DMS 273 treated with DMSO at 0.1 percent for 48 hours (cell line): ENCODE data around the gene DACH1.
A peak's percentile ranks its signal among the peaks of the same experiment; 100 is the strongest.
"Not testable (repeated sequence)": the region's sequence is repeated elsewhere in the genome, so short reads cannot be mapped to it uniquely, and the experiment has no call there.

Experiments used
- DNase-seq: peaks from one replicate; lab custom pipeline; 2025; lab: John Stamatoyannopoulos, UW

Gene DACH1

GRCh38 chr13:71865874-71866334 is 1.1 kb downstream of the DACH1 start:
- DNase-seq, result no peak

GRCh38 chr13:71864986-71865873 is 1.8 kb downstream of the DACH1 start:
- no peak for DNase-seq

DNA sequence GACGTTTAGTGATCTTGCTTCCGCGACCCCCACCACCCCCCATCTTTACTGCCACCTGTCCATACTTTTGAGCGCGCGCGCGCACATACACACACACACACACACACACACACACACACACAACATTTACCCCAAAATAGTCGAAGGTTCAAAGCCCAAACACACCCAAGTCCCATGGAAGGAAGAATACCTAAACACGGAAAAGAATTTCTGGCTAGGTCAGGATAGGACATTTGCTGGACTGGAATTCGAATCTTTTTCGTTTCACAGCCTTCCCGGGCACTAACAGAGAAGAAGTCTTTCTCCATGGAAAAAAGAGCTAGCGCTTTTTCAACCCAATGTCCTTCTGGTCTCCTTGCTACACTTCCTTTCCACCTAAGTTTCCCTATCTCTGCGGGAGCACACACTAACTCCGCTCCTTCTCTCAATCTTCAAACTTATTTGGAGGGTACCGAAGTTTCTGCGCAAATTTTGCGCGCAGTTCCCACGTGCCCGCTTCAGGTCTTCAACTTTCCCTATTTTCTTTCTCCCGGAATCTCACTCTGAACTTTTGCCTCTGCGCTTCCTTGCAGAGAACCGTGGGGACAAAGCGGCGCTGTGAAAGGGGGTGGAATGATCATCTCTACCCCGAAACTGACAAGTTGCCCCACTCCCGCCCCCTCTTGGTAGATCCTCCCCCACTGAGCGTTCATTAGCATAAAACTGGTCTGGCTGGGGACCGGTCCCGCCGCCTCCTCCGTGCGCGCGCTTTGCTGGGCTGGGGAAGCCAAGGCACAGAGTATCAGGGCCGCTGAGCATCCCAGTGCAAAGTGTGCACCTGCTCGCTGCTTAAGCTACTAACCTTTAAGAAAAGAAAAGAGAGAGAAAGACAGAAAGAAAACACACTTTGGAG is 2.7 kb downstream of the DACH1 start:
- DNase-seq, result peak; percentile 39

DNA sequence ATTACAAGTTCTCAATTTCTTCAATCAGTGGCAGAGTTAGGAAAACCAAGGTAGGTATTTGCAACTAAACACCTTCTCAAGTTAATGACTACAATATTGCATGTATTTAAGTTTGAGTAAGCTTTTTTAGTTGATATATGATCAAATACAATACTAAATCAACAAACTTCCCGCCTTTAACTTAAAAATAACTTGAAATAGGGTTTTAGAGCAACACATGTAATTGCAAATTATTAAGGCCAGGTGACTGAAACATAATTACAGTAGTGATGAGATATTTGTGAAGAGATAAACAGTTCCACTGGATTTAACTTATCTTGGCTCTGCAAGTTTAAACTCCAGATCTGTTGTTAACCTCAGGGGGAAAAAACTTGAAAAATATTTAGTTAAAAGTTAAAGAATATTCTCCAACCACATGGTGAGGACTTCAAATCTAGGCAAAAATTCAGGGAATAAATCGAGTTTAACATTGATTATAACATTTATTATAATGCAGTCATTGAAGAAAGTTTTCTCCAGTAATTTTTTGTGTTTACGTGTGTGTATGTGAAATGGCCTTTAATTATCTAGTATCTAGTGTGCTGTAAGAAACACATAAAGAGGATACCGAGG is 3.6 kb downstream of the DACH1 start:
- no peak for DNase-seq

- no peak for DNase-seq
Measured at GRCh38 chr13:71862459-71862943, 4.5 kb downstream of the DACH1 start.

- no peak for DNase-seq
Measured at GRCh38 chr13:71861769-71862458, 5.1 kb downstream of the DACH1 start.

DNA sequence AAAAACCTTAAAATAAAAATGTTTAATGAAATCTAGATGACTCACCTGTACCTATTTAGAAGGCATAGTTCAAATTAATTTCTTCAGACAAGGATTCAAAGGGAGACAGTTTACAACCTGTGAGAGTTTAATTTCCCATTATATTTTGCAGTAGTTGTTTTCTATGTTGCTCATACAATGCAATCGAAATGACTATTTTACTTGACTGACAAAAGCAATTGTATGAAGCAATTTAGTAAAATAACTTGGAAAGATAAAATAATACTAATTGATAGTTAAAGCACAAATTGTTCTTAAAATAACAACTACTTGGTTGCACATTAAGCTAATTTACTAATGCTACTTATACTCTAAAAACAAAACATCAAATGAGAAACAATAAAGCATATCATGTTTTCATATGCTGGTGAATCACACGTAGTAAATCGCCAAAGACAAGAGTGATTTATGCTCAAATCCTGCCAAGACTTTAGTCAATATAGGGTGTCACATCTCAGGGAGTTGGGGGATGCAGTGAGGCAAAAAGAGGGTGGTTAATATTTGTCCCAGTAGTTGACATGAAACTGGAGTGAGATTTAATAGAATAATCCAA is 6.4 kb downstream of the DACH1 start:
- no peak for DNase-seq

- DNase-seq, result no peak
Measured at GRCh38 chr13:71858647-71859046, 8.4 kb downstream of the DACH1 start.

DNA sequence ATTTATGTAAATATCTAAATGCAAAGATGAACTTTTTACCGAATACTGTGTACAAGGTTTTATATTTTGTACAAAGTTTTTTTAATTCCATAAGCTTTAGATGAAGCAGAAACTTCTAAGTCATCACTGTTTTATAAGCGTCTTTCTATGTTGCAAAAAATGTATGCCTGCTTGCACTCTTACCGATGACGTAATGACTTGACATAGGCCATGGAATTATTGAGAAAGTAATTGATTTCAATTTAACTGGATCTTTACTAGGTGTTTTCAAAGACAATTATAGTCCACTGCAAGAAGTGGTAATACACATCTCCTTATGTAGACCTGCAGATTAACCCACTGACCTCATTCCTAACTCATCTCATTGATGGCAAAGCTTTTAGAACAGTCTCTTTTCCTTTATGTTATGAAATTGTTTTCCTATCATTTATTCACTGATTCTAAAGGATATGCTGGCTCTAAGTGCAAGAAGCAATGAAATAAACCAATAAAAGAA is 10.4 kb downstream of the DACH1 start:
- DNase-seq, result no peak

DNA sequence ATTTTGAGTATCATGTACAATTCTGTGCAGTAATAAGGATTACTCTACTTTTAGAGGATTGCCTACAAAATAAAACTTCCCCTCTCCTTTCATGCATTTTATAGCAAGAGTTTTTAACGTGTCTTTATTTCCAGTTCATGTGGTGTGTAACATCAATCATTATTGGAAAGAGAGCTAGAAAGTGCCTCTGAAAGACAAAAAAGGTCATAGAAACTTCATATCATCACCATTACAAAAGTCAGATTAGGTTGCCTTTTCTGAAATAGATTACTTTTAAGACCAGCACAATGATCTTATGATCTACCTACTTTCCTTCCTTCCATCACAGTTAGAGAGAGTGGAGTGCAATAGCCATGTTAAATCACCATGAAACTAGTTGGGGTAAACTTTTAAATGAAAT is 12.6 kb downstream of the DACH1 start:
- DNase-seq, result no peak

DNA sequence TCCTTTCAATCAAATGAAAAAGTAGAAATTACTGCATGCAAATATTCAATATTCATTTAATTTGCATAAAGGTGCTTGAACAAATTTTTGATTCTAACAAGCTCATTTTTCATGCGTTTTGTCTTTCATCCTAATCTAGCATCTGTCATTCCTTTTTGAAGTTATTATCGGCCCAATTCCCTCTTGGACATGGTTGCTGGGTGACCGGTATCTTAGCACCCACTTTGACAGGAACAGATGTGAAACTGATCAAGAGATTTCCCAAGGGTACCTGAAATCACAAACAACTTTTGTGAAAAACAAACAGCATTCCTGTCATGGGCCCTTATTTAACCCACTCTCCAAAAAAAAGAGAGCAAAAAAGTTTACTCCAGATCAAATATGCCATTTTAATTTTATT is 13.3 kb downstream of the DACH1 start:
- DNase-seq, result no peak

- DNase-seq, result no peak
Measured at GRCh38 chr13:71852736-71853135, 14.3 kb downstream of the DACH1 start.

- no peak for DNase-seq
Measured at GRCh38 chr13:71851498-71852409, 15.2 kb downstream of the DACH1 start.

GRCh38 chr13:71842003-71842402 is 25.0 kb downstream of the DACH1 start:
- DNase-seq, result no peak

GRCh38 chr13:71838842-71839241 is 28.2 kb downstream of the DACH1 start:
- DNase-seq, result no peak

DNA sequence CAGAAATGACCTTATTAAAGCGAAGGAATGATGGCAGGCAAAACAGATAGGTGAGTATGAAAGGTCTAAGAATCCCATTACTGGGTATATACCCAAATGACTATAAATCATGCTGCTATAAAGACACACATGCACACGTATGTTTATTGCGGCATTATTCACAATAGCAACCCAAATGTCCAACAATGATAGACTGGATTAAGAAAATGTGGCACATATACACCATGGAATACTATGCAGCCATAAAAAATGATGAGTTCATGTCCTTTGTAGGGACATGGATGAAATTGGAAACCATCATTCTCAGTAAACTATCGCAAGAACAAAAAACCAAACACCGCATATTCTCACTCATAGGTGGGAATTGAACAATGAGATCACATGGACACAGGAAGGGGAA is 29.4 kb downstream of the DACH1 start:
- DNase-seq, result not testable (repeated sequence)

DNA sequence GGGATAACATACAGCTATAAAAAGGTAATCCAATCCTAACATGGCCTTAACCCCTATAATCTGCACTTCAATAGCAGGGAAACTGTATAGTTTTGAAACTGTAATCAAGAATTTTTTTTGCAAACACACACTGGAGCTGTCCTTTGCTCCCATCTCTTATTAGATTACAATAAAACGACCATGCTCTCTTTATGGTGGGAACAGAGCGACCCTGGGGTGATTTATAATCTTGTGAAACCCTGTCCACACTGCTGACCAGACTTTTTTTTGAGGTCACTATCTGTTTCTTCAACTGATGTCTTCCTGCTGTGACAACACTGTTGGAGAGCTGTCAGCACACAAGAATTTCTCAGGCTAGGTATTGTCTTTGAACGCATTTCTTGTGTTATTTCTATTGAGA is 35.3 kb downstream of the DACH1 start:
- DNase-seq, result no peak

DNA sequence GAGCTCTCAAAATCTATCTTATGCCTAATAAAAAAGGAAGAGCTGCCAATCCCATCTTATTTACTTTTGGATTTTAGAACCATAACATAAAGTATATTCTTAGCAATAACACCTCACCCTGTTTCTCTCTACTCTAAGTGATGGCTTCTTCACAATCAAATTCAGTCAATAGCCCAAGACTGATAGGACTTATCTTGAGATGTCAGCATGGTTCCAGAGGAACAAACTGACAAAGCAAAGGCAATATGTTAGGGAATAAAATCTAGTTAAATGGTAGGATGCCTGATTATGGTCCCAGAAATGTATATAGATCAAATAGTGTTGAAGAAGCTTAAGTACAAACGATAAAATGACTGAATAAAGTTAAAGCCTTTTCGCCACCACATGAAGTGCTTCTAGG is 36.3 kb downstream of the DACH1 start:
- no peak for DNase-seq

GRCh38 chr13:71830323-71830722 is 36.7 kb downstream of the DACH1 start:
- no peak for DNase-seq

DNA sequence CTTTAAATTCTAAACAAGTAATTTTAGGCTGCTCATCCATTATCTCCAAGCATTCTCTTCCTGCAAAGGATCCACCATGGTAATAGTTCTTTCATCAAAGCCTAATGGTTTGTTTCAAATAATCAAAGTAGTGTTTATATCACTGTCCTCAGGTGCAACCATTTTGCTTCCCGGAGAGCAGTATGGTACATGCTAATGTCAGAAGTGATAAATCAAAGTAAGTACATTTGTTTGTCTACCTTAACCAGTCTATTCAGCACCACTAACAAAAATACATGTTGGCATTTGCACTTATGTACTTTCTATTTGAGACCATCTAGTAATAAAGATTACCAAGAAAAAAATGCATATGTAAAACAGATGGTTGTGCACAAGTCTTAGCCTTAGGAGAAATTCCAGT is 37.5 kb downstream of the DACH1 start:
- DNase-seq, result no peak
